K562 (cell line): ENCODE measurements around the gene TBC1D5. TPM values are rescaled to one million over a fixed set of nuclear protein-coding genes. Genes with fewer than 3 reads are reported as not detected.

ENCODE experiments used
- ATAC-seq: fragments of 200-7000 bp; cut with Tn5 transposase; 3 replicates; pipeline ENCODE4 v1.9.1; 2020; ENCODE audit warnings: moderate library complexity
- BruUV-seq: library from RNA; stranded (reverse); fragments of 400-500 nt; replicated peaks from 2 replicates; lab custom pipeline; 2021; lab: Mats Ljungman, UMichigan
- CTCF ChIA-PET: fragments of 300-600 bp; formaldehyde crosslinking; extraction: SDS; loops from one replicate; lab custom pipeline; 2021; ENCODE audit warnings: low intra/inter-chr PET ratio; lab: Yijun Ruan, JAX
- POLR2A ChIA-PET: fragments of 300-600, 350-650 bp; sonication (Branson Sonifier 250); formaldehyde crosslinking; extraction: SDS; loops from one replicate; lab custom pipeline; 2021; ENCODE audit warnings: antibody characterized with exemption, inconsistent platforms; lab: Yijun Ruan, JAX
- DNase-seq, 4 experiments: peaks; one replicate each; pipeline versions ENCODE4 v3.0.0 to v3.0.0-alpha.2; 2011 to 2018; ENCODE audit warnings: low spot score in 3 of 4, mixed read lengths in 3 of 4; ENCODE audit errors: extremely low read depth in 1 of 4
- FAIRE-seq: peaks from 2 replicates; lab custom pipeline; 2011; peaks lifted over from hg19 to GRCh38; lab: Jason Lieb, UNC
- H2AFZ ChIP-seq: 2 replicates; pipeline ENCODE4 v1.6.0; 2011; ENCODE audit warnings: low read depth, low read length, control low read depth, inconsistent platforms
- H3K27ac ChIP-seq: fragments of 200-600 bp; 3 replicates; pipeline ENCODE4 v1.8.0; 2011; ENCODE audit warnings: low read depth, mild to moderate bottlenecking, control low read depth, inconsistent platforms, low read length, moderate library complexity, mixed read lengths; ENCODE audit errors: extremely low read depth
- H3K27me3 ChIP-seq, 2 experiments: fragments of 300-600 bp in 1 of 2; 2 replicates in 1 of 2; 3 replicates in 1 of 2; pipeline versions ENCODE4 v1.6.0 to v1.8.0; 2011; ENCODE audit warnings: inconsistent platforms in 2 of 2, low read length in 2 of 2, mild to moderate bottlenecking in 1 of 2, mixed read lengths in 1 of 2, moderate library complexity in 1 of 2; ENCODE audit not compliant: control insufficient read depth in 2 of 2, insufficient read depth in 2 of 2
- H3K36me3 ChIP-seq: fragments of 300-600 bp; 3 replicates; pipeline ENCODE4 v1.8.0; 2011; ENCODE audit warnings: mild to moderate bottlenecking, low read length, inconsistent platforms; ENCODE audit not compliant: control insufficient read depth, insufficient read depth
- H3K4me1 ChIP-seq, 2 experiments: fragments of 200-600 bp in 1 of 2; replicated peaks in 1 of 2; 2 replicates in 1 of 2; 3 replicates in 1 of 2; pipeline versions ENCODE4 v1.5.1 to v1.8.0; 2011; ENCODE audit warnings: inconsistent platforms in 2 of 2, low read length in 2 of 2, mild to moderate bottlenecking in 1 of 2, mixed read lengths in 1 of 2, moderate library complexity in 1 of 2; ENCODE audit not compliant: control insufficient read depth in 2 of 2, insufficient read depth in 2 of 2
- H3K4me2 ChIP-seq: 2 replicates; pipeline ENCODE4 v1.6.1; 2011; ENCODE audit warnings: low read length, control low read depth, inconsistent platforms, mixed read lengths; ENCODE audit not compliant: insufficient read depth
- H3K4me3 ChIP-seq: fragments of 200-600 bp; sonication (generic), shearing (Covaris generic); 2 replicates; pipeline ENCODE4 v1.5.1; 2016; ENCODE audit warnings: control low read depth, inconsistent platforms
- H3K79me2 ChIP-seq: fragments of 200-600 bp; 3 replicates; pipeline ENCODE4 v1.8.0; 2011; ENCODE audit warnings: low read length, inconsistent platforms; ENCODE audit not compliant: control insufficient read depth, insufficient read depth
- H3K9ac ChIP-seq, 2 experiments: 2 replicates each; pipeline versions ENCODE4 v1.6.0 to v1.6.1; 2011; ENCODE audit warnings: low read depth in 2 of 2, low read length in 2 of 2, control low read depth in 1 of 2, inconsistent platforms in 1 of 2, mild to moderate bottlenecking in 1 of 2, mixed read lengths in 1 of 2; ENCODE audit not compliant: insufficient read depth in 1 of 2
- H3K9me1 ChIP-seq: one replicate; pipeline ENCODE4 v1.6.0; 2011; ENCODE audit warnings: inconsistent platforms, mild to moderate bottlenecking, low read length, moderate library complexity; ENCODE audit not compliant: control insufficient read depth, insufficient read depth
- H3K9me3 ChIP-seq: replicated peaks from 2 replicates; pipeline ENCODE4 v1.5.1; 2011; ENCODE audit warnings: low read depth, low read length, inconsistent platforms; ENCODE audit not compliant: control insufficient read depth, insufficient read depth
- H4K20me1 ChIP-seq: replicated peaks from 2 replicates; pipeline ENCODE4 v1.6.1; 2011; ENCODE audit warnings: low read length, inconsistent platforms, mixed read lengths; ENCODE audit not compliant: control insufficient read depth, insufficient read depth
- DEAF1 ChIP-seq: fragments of 450-650 bp; formaldehyde crosslinking; IDR thresholded peaks from 2 replicates; pipeline ENCODE4 v1.4.0; 2020; ENCODE audit warnings: mild to moderate bottlenecking, moderate library complexity
- GATAD2B ChIP-seq: fragments of 450-650 bp; IDR thresholded peaks from 2 replicates; pipeline ENCODE4 v1.6.1; 2017; ENCODE audit warnings: mild to moderate bottlenecking, borderline replicate concordance
- PTRF ChIP-seq: fragments of 450-650 bp; IDR thresholded peaks from 2 replicates; pipeline ENCODE4 v1.6.1; 2016; ENCODE audit warnings: mild to moderate bottlenecking, missing genetic modification characterization, missing compliant biosample characterization
- RB1 ChIP-seq: fragments of 450-650 bp; IDR thresholded peaks from 2 replicates; pipeline ENCODE4 v1.6.1; 2017; ENCODE audit warnings: low read depth, mild to moderate bottlenecking
- SIN3B ChIP-seq: fragments of 450-650 bp; IDR thresholded peaks from 2 replicates; pipeline ENCODE4 v1.6.1; 2017; ENCODE audit warnings: low read depth, mild to moderate bottlenecking, moderate library complexity
- SMAD4 ChIP-seq: fragments of 250-450 bp; sonication (Bioruptor Pico); conservative IDR thresholded peaks from 2 replicates; pipeline ENCODE4 v1.8.0; 2021; ENCODE audit warnings: inconsistent platforms, mild to moderate bottlenecking, moderate library complexity
- SMARCE1 ChIP-seq: fragments of 450-650 bp; IDR thresholded peaks from 2 replicates; pipeline ENCODE4 v1.7.1; 2016; ENCODE audit warnings: mild to moderate bottlenecking
- SREBF2 ChIP-seq: sonication (generic); formaldehyde crosslinking; IDR thresholded peaks from 2 replicates; pipeline ENCODE4 v1.4.0; 2020; ENCODE audit warnings: mild to moderate bottlenecking, missing genetic modification reagents
- U2AF1 ChIP-seq: fragments of 200-400 bp; formaldehyde crosslinking; optimal IDR thresholded peaks from 2 replicates; pipeline ENCODE3; 2017; ENCODE audit warnings: mild to moderate bottlenecking, low read depth, low read length, moderate library complexity
- YY1 ChIP-seq, 3 experiments: IDR thresholded peaks; 2 replicates each; pipeline ENCODE4 v1.6.1; 2011; ENCODE audit warnings: low read length in 2 of 3, mild to moderate bottlenecking in 2 of 3, moderate library complexity in 2 of 3, borderline replicate concordance in 1 of 3, control low read depth in 1 of 3, low read depth in 1 of 3; ENCODE audit not compliant: insufficient read depth in 3 of 3, insufficient replicate concordance in 2 of 3, control insufficient read depth in 1 of 3, insufficient read length in 1 of 3; ENCODE audit errors: extremely low read depth in 1 of 3
- ZHX1 ChIP-seq: fragments of 150-350 bp; conservative IDR thresholded peaks from 2 replicates; pipeline ENCODE4 v1.6.1; 2014; ENCODE audit warnings: low read length
- ZNF124 ChIP-seq: sonication (generic); formaldehyde crosslinking; IDR thresholded peaks from 2 replicates; pipeline ENCODE4 v1.8.1; 2022; ENCODE audit warnings: missing genetic modification reagents
- ZNF3 ChIP-seq: fragments of 250-450 bp; sonication (Bioruptor Pico); IDR thresholded peaks from 2 replicates; pipeline ENCODE4 v1.5.0; 2021; ENCODE audit warnings: mild to moderate bottlenecking, moderate library complexity
- ZNF584 ChIP-seq: fragments of 200-800 bp; sonication (Bioruptor generic); IDR thresholded peaks from 2 replicates; pipeline ENCODE4 v1.6.1; 2016; ENCODE audit warnings: low read depth, mild to moderate bottlenecking, missing genetic modification characterization, missing compliant biosample characterization
- ZNF76 ChIP-seq: fragments of 250-450 bp; sonication (Bioruptor Pico); IDR thresholded peaks from 2 replicates; pipeline ENCODE4 v1.4.0; 2020; ENCODE audit warnings: mild to moderate bottlenecking, moderate library complexity, borderline replicate concordance
- WGBS: fragments of 100-300 bp; shearing (Covaris generic); methylation state at CpG from one replicate; pipeline ENCODE4 v1.1.6; 2016; ENCODE audit warnings: low coverage, mixed read lengths; ENCODE audit not compliant: insufficient coverage; ENCODE audit errors: missing lambda C conversion rate; 5-methylcytosine and 5-hydroxymethylcytosine counted together
- in situ Hi-C: fragments of 300-500 bp; cut with MboI; formaldehyde crosslinking; loops from 4 replicates; pipeline ENCODE4 v1.15.0; 2018; ENCODE audit warnings: inconsistent platforms, mixed read lengths
- intact Hi-C: fragments of 100-400 bp; cut with micrococcal nuclease; formaldehyde crosslinking; loops from 2 replicates; pipeline ENCODE4 v1.14.2; 2022
- polyA plus RNA-seq, 8 experiments: library from polyadenylated mRNA; depleted of rRNA in 4 of 8; stranded (reverse) in 5 of 8; unstranded in 3 of 8; fragments of >200 nt; fragmentation: Nextera tagmentation in 2 of 8; fragmentation: Illumina TruSeq in 1 of 8; extraction: Ambion mirVana in 2 of 8; extraction: Trizol in 1 of 8; gene quantifications; 2 replicates each; pipeline versions ENCODE4 v1.2.1 to v1.2.3, GENCODE V29; 2011 to 2014; ENCODE audit warnings: inconsistent platforms in 1 of 8, missing spikeins in 1 of 8
- total RNA-seq, 7 experiments: library from RNA; depleted of rRNA in 6 of 7; stranded (reverse); fragments of >200 nt in 6 of 7; fragmentation: Illumina TruSeq in 2 of 7; extraction: Trizol in 2 of 7; gene quantifications; 2 replicates each; pipeline versions ENCODE4 v1.2.1 to v1.2.3, GENCODE V29; 2011 to 2021; ENCODE audit warnings: low replicate concordance in 1 of 7
- TF ChIP-seq, protein P1 (sequence below): sonication (generic); formaldehyde crosslinking; IDR thresholded peaks from 2 replicates; pipeline ENCODE4 v1.8.1; 2023; ENCODE audit warnings: mild to moderate bottlenecking, missing genetic modification reagents

Gene TBC1D5
- total and polyA plus RNA-seq, 9 of the 15 experiments (the other 6 are each of a cell fraction or from before 2014, with no cell fraction given), result 2.9 to 38.1 (median 25.6) TPM

DNA sequence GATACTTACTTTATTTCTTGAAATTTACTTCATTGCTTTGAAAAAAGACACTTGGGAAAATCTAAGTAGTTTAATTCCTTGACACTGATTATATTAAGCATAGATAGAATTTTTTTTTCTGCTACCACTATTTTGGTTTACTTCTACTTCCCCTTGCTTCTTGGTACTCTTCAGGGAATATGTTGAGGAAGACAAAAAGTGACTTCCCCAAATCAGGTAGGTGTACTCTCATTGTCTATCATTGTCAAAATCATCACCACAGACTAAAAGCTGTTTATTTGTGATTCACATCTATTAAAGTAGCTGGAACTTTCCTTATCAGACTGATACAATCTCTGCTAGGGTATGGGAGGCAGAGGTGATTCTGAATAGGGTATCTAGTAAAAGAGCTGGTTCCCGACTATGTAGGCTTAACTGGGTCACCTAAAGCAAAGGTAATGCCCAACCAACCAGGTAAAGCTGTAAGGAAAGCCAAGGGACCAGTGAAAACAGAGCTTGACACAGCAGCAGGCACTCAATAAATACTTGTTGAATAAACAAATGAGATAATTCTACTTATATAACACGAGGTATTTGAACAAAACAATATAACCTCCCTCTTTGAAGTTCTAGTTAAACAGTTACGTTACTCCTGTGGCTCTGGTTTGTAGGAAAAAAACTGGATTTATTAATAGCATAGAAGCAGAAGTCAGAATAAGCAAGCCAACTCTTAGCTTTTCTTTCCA is 510.7 kb downstream of the TBC1D5 start:
- intact Hi-C loops (loop anchor here (5.0 kb wide), 2 partner anchors 199 to 309 kb away; no protein-coding TSS in a partner anchor), in situ Hi-C loops (loop anchor here (10.0 kb wide), 1 partner anchor 627 kb away; the partner anchor contains the start of gene DAZL)
- FAIRE-seq (no peak), DNase-seq (no peak), ATAC-seq (no peak)
- no peak overlapping the region for H3K4me2 ChIP-seq
- H4K20me1 ChIP-seq, result no peaks in the 10 kb centered on the region
- H3K4me1 ChIP-seq, result no peaks in the 10 kb centered on the region
- 5% methylated on average over 3 of the region's 3 CpGs for WGBS
- BruUV-seq, result no TSS peak
- POLR2A ChIA-PET, result interaction anchor here (1.2 kb wide), 1 partner anchor 8 kb away, joined by 3 read pairs; no protein-coding TSS in a partner anchor
- H3K9me3 ChIP-seq, result no peaks in the 10 kb centered on the region
- no peak overlapping the region for H3K27ac ChIP-seq
- H3K9ac ChIP-seq, result no peak overlapping the region
- H3K9me1 ChIP-seq, result no peaks in the 10 kb centered on the region
- H2AFZ ChIP-seq, result no peak overlapping the region
- no peaks in the 10 kb centered on the region for H3K79me2 ChIP-seq
- H3K4me3 ChIP-seq, result no peak overlapping the region
- CTCF ChIA-PET, result interaction anchor here (0.9 to 3.5 kb wide), 2 partner anchors 631 kb away, joined by 5 to 31 read pairs; no protein-coding TSS in a partner anchor
- H3K27me3 ChIP-seq, result no peaks in the 10 kb centered on the region
- H3K36me3 ChIP-seq, result no peaks in the 10 kb centered on the region
- TF ChIP-seq YY1 (IDR thresholded peaks at IDR 0.05; ENCODE audit: borderline replicate concordance in 1 of 3, control insufficient read depth in 1 of 3, extremely low read depth in 1 of 3, insufficient read depth in 3 of 3, insufficient read length in 1 of 3, insufficient replicate concordance in 2 of 3, low read depth in 1 of 3, low read length in 2 of 3) (no peak), DEAF1 (CRISPR knock-in tag) (no peak), GATAD2B (no peak), PTRF (tag) (no peak), SMARCE1 (no peak), ZNF124 (no peak), ZNF76 (no peak), SREBF2 (CRISPR knock-in tag) (no peak), ZNF584 (CRISPR knock-in tag) (no peak), U2AF1 (no peak), SIN3B (no peak), ZNF3 (CRISPR knock-in tag) (no peak), SMAD4 (CRISPR knock-in tag) (no peak), ZHX1 (no peak), RB1 (no peak)
- TF ChIP-seq, protein P1, sequence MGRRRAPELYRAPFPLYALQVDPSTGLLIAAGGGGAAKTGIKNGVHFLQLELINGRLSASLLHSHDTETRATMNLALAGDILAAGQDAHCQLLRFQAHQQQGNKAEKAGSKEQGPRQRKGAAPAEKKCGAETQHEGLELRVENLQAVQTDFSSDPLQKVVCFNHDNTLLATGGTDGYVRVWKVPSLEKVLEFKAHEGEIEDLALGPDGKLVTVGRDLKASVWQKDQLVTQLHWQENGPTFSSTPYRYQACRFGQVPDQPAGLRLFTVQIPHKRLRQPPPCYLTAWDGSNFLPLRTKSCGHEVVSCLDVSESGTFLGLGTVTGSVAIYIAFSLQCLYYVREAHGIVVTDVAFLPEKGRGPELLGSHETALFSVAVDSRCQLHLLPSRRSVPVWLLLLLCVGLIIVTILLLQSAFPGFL (CRISPR knock-in tag), result no peak
